Epithelial cell of esophagus (primary cell): ENCODE data around the gene CCDC83.
"Not testable (repeated sequence)": the region's sequence is repeated elsewhere in the genome, so short reads cannot be mapped to it uniquely, and the experiment has no call there.

Source experiments
- DNase-seq: peaks from one replicate; pipeline ENCODE4 v3.0.0; 2010; ENCODE audit warnings: low read depth
- H3K4me3 ChIP-seq: 2 replicates; pipeline ENCODE4 v1.5.1; 2011; ENCODE audit warnings: mild to moderate bottlenecking, low read length, control low read depth
- CTCF ChIP-seq: IDR thresholded peaks from 2 replicates; pipeline ENCODE4 v1.5.1; 2011; ENCODE audit warnings: low read depth, mild to moderate bottlenecking, low read length, control low read depth, inconsistent platforms; ENCODE audit not compliant: insufficient read depth; ENCODE audit errors: missing control alignments

CCDC83 gene

GRCh38 chr11:85829172-85829571 lies 26.0 kb upstream of the CCDC83 start:
- H3K4me3 ChIP-seq, result no peak overlapping the region
- DNase-seq, result no peak
- no peak for TF ChIP-seq CTCF

- H3K4me3 ChIP-seq, result no peak overlapping the region
- TF ChIP-seq CTCF, result no peak
- peak; percentile 23 for DNase-seq
Measured at GRCh38 chr11:85831050-85831449, 24.1 kb upstream of the CCDC83 start.

GRCh38 chr11:85835263-85835662 lies 19.9 kb upstream of the CCDC83 start:
- no peak for TF ChIP-seq CTCF
- DNase-seq, result no peak
- H3K4me3 ChIP-seq, result no peak overlapping the region

GRCh38 chr11:85835729-85836128 lies 19.5 kb upstream of the CCDC83 start:
- H3K4me3 ChIP-seq, result no peak overlapping the region
- no peak for DNase-seq
- no peak for TF ChIP-seq CTCF

- not testable (repeated sequence) for DNase-seq
Measured at GRCh38 chr11:85840932-85841331, 14.3 kb upstream of the CCDC83 start.

GRCh38 chr11:85843929-85844328 lies 11.3 kb upstream of the CCDC83 start:
- no peak for DNase-seq
- H3K4me3 ChIP-seq, result no peak overlapping the region
- TF ChIP-seq CTCF, result no peak

More at GRCh38 chr11:85840932-85841331, 14.3 kb upstream of the CCDC83 start:
- H3K4me3 ChIP-seq, result not testable (repeated sequence)

- TF ChIP-seq CTCF, result no peak
- H3K4me3 ChIP-seq, result no peak overlapping the region
- peak; percentile 98 for DNase-seq
Measured at GRCh38 chr11:85844439-85845123, 10.6 kb upstream of the CCDC83 start.

- DNase-seq, result peak; percentile 80
- TF ChIP-seq CTCF, result no peak
- no peak overlapping the region for H3K4me3 ChIP-seq
Measured at GRCh38 chr11:85845124-85845631, 10.0 kb upstream of the CCDC83 start.
